Testis (tissue), 2 donors: ENCODE results near the gene RFX2.

Experiments
- CTCF ChIP-seq, 3 experiments: fragments of 450-650 bp in 2 of 3; fragments of 200-600 bp in 1 of 3; sonication (generic) in 1 of 3; IDR thresholded peaks; one replicate each; pipeline ENCODE4 v1.5.1; 2016 to 2019; ENCODE audit warnings: antibody characterized with exemption in 3 of 3, mild to moderate bottlenecking in 2 of 3, moderate library complexity in 1 of 3
- POLR2A ChIP-seq: fragments of 450-650 bp; IDR thresholded peaks from one replicate; pipeline ENCODE4 v1.6.1; 2017; ENCODE audit warnings: antibody characterized with exemption, mild to moderate bottlenecking, moderate library complexity

- no peak for TF ChIP-seq POLR2A
- TF ChIP-seq CTCF (IDR thresholded peaks at IDR 0.05) = no peak
Observed at GRCh38 chr19:6110360-6110977, at the start of gene RFX2.
